H1 (cell line): ENCODE measurements around the gene ERC1. TPM values are rescaled to one million over a fixed set of nuclear protein-coding genes. Genes with fewer than 3 reads are reported as not detected.

Experiments
- CTCF ChIA-PET: fragments of 300-600 bp; sonication (Branson Sonifier 250); formaldehyde crosslinking; loops from one replicate; lab custom pipeline; 2021; ENCODE audit not compliant: partially characterized antibody; lab: Charles Lee
- POLR2A ChIA-PET: fragments of 300-600 bp; sonication (Branson Sonifier 250); formaldehyde crosslinking; loops from one replicate; lab custom pipeline; 2021; ENCODE audit warnings: inconsistent platforms; ENCODE audit not compliant: partially characterized antibody; lab: Charles Lee
- DNase-seq, 2 experiments: peaks; one replicate each; pipeline versions ENCODE4 v3.0.0 to v3.0.0-alpha.2; 2010 to 2022; ENCODE audit warnings: low spot score in 2 of 2, low read depth in 1 of 2, mixed read lengths in 1 of 2
- FAIRE-seq: peaks from 2 replicates; lab custom pipeline; 2011; peaks lifted over from hg19 to GRCh38; lab: Jason Lieb, UNC
- H2AFZ ChIP-seq: 2 replicates; pipeline ENCODE4 v1.8.1; 2012; ENCODE audit warnings: low read length, inconsistent platforms
- H2AK5ac ChIP-seq: 2 replicates; pipeline ENCODE4 v1.6.1; 2013; ENCODE audit warnings: low read depth, low read length
- H2BK120ac ChIP-seq: replicated peaks from 2 replicates; pipeline ENCODE3; 2013; ENCODE audit warnings: low read depth, low read length, inconsistent platforms
- H2BK12ac ChIP-seq: 2 replicates; pipeline ENCODE4 v1.6.1; 2013; ENCODE audit warnings: low read depth, low read length
- H2BK15ac ChIP-seq: 2 replicates; pipeline ENCODE4 v1.6.1; 2013; ENCODE audit warnings: low read length
- H2BK20ac ChIP-seq: 2 replicates; pipeline ENCODE4 v1.6.1; 2013; ENCODE audit warnings: low read length
- H2BK5ac ChIP-seq: 2 replicates; pipeline ENCODE4 v1.6.1; 2013; ENCODE audit warnings: low read depth, low read length
- H3K14ac ChIP-seq: 2 replicates; pipeline ENCODE4 v1.6.1; 2013; ENCODE audit warnings: inconsistent platforms; ENCODE audit not compliant: insufficient read length
- H3K18ac ChIP-seq: 2 replicates; pipeline ENCODE4 v1.6.1; 2013; ENCODE audit warnings: low read length; ENCODE audit errors: extremely low read depth
- H3K23ac ChIP-seq: 2 replicates; pipeline ENCODE4 v1.6.1; 2013; ENCODE audit warnings: inconsistent platforms; ENCODE audit not compliant: insufficient read length
- H3K23me2 ChIP-seq: 2 replicates; pipeline ENCODE4 v1.6.1; 2013; ENCODE audit warnings: low read depth, low read length
- H3K27ac ChIP-seq: 2 replicates; pipeline ENCODE4 v1.6.1; 2011; ENCODE audit warnings: low read depth, low read length, inconsistent platforms
- H3K27me3 ChIP-seq, 4 experiments: replicated peaks in 1 of 4; 1 replicate in 1 of 4; 2 replicates in 3 of 4; pipeline versions ENCODE4 v1.6.1 to v1.8.1; 2011 to 2013; ENCODE audit warnings: low read length in 3 of 4, mild to moderate bottlenecking in 3 of 4, inconsistent platforms in 2 of 4, mixed read lengths in 2 of 4, moderate library complexity in 1 of 4; ENCODE audit not compliant: control insufficient read depth in 3 of 4, insufficient read depth in 3 of 4; ENCODE audit errors: extremely low read depth in 1 of 4
- H3K36me3 ChIP-seq, 4 experiments: 2 replicates each; pipeline versions ENCODE4 v1.6.1 to v1.8.1; 2011 to 2013; ENCODE audit warnings: mild to moderate bottlenecking in 4 of 4, low read length in 3 of 4, moderate library complexity in 2 of 4, control low read depth in 1 of 4, inconsistent platforms in 1 of 4; ENCODE audit not compliant: insufficient read depth in 4 of 4, control insufficient read depth in 2 of 4
- H3K4ac ChIP-seq: replicated peaks from 2 replicates; pipeline ENCODE3; 2013; ENCODE audit warnings: low read length, low read depth, mixed read lengths, inconsistent platforms; ENCODE audit not compliant: insufficient read length
- H3K4me1 ChIP-seq, 4 experiments: replicated peaks in 1 of 4; 1 replicate in 1 of 4; 2 replicates in 3 of 4; pipeline versions ENCODE4 v1.6.1 to v1.8.1; 2011 to 2013; ENCODE audit warnings: low read length in 3 of 4, inconsistent platforms in 2 of 4, mixed read lengths in 1 of 4; ENCODE audit not compliant: insufficient read depth in 4 of 4, control insufficient read depth in 3 of 4
- H3K4me2 ChIP-seq, 2 experiments: 2 replicates each; pipeline versions ENCODE4 v1.6.1 to v1.8.1; 2011 to 2013; ENCODE audit warnings: low read depth in 2 of 2, low read length in 2 of 2, control low read depth in 1 of 2, inconsistent platforms in 1 of 2, mild to moderate bottlenecking in 1 of 2; ENCODE audit not compliant: insufficient read depth in 1 of 2
- H3K4me3 ChIP-seq, 4 experiments: fragments of 200-600, 300-600 bp in 1 of 4; sonication (generic), shearing (Covaris generic), sonication (Bioruptor Twin) in 1 of 4; 2 replicates each; pipeline versions ENCODE4 v1.5.1 to v1.8.1; 2011 to 2016; ENCODE audit warnings: low read length in 4 of 4, low read depth in 3 of 4, control low read depth in 2 of 4, inconsistent platforms in 2 of 4, mild to moderate bottlenecking in 2 of 4, mixed read lengths in 1 of 4, moderate library complexity in 1 of 4; ENCODE audit not compliant: insufficient read depth in 2 of 4; ENCODE audit errors: extremely low read depth in 1 of 4
- H3K56ac ChIP-seq: replicated peaks from 2 replicates; pipeline ENCODE3; 2013; ENCODE audit warnings: low read depth, mild to moderate bottlenecking, mixed read lengths, low read length, inconsistent platforms; ENCODE audit not compliant: insufficient read length
- H3K79me1 ChIP-seq: 2 replicates; pipeline ENCODE4 v1.6.1; 2013; ENCODE audit warnings: low read depth, low read length, control low read depth
- H3K79me2 ChIP-seq, 2 experiments: 2 replicates each; pipeline versions ENCODE4 v1.6.1 to v1.8.1; 2012 to 2013; ENCODE audit warnings: low read length in 2 of 2, mild to moderate bottlenecking in 2 of 2, inconsistent platforms in 1 of 2; ENCODE audit not compliant: insufficient read depth in 2 of 2, control insufficient read depth in 1 of 2
- H3K9ac ChIP-seq, 4 experiments: replicated peaks in 1 of 4; 1 replicate in 1 of 4; 2 replicates in 3 of 4; pipeline versions ENCODE4 v1.6.1 to v1.8.1; 2011 to 2013; ENCODE audit warnings: low read depth in 3 of 4, low read length in 3 of 4, control low read depth in 2 of 4, mild to moderate bottlenecking in 2 of 4, moderate library complexity in 2 of 4, inconsistent platforms in 1 of 4; ENCODE audit errors: extremely low read depth in 1 of 4
- H3K9me3 ChIP-seq, 2 experiments: 2 replicates each; pipeline versions ENCODE4 v1.6.1 to v1.8.1; 2012 to 2013; ENCODE audit warnings: mild to moderate bottlenecking in 2 of 2, moderate library complexity in 2 of 2, control low read depth in 1 of 2, inconsistent platforms in 1 of 2, low read depth in 1 of 2, low read length in 1 of 2, mixed read lengths in 1 of 2; ENCODE audit not compliant: insufficient read depth in 2 of 2
- H4K20me1 ChIP-seq, 2 experiments: replicated peaks in 1 of 2; 2 replicates each; pipeline versions ENCODE3 to v1.8.1; 2011 to 2013; ENCODE audit warnings: inconsistent platforms in 2 of 2, low read length in 2 of 2, mild to moderate bottlenecking in 1 of 2; ENCODE audit not compliant: insufficient read depth in 2 of 2, control insufficient read depth in 1 of 2
- H4K5ac ChIP-seq: 2 replicates; pipeline ENCODE4 v1.6.1; 2013; ENCODE audit warnings: low read length, low read depth, mixed read lengths, inconsistent platforms; ENCODE audit not compliant: insufficient read length
- H4K8ac ChIP-seq: 2 replicates; pipeline ENCODE4 v1.8.0; 2013; ENCODE audit warnings: mild to moderate bottlenecking, moderate library complexity, low read length, inconsistent platforms; ENCODE audit not compliant: insufficient read depth; ENCODE audit errors: extremely low read depth
- H4K91ac ChIP-seq: replicated peaks from 2 replicates; pipeline ENCODE3; 2013; ENCODE audit warnings: low read length, mixed read lengths, inconsistent platforms; ENCODE audit not compliant: insufficient read length
- CBX8 ChIP-seq: fragments of 300-800, 300-1000 bp; sonication (generic); IDR thresholded peaks from 2 replicates; pipeline ENCODE4 v1.7.1; 2016; ENCODE audit warnings: low read depth, low read length, borderline replicate concordance
- CTBP2 ChIP-seq: IDR thresholded peaks from 2 replicates; pipeline ENCODE4 v1.7.0; 2011; ENCODE audit warnings: borderline replicate concordance, mild to moderate bottlenecking, moderate library complexity, mixed read lengths, low read length; ENCODE audit not compliant: insufficient read depth, insufficient read length
- EZH2 ChIP-seq: fragments of 200-600 bp; sonication (generic); IDR thresholded peaks from 2 replicates; pipeline ENCODE4 v1.7.1; 2012; ENCODE audit warnings: low read depth, mild to moderate bottlenecking, moderate library complexity, low read length, inconsistent platforms; ENCODE audit not compliant: severe bottlenecking
- GTF2F1 ChIP-seq: IDR thresholded peaks from 2 replicates; pipeline ENCODE4 v1.6.1; 2012; ENCODE audit warnings: low read depth, low read length, improper control_type of control experiment, borderline replicate concordance
- HDAC2 ChIP-seq, 2 experiments: fragments of 300-600 bp in 1 of 2; sonication (generic) in 1 of 2; IDR thresholded peaks; 2 replicates each; pipeline ENCODE4 v1.6.1; 2011 to 2012; ENCODE audit warnings: low read depth in 2 of 2, low read length in 2 of 2, mild to moderate bottlenecking in 2 of 2, moderate library complexity in 2 of 2, borderline replicate concordance in 1 of 2, inconsistent platforms in 1 of 2
- KDM4A ChIP-seq: IDR thresholded peaks from one replicate; pipeline ENCODE4 v1.7.1; 2012; ENCODE audit warnings: low read depth, mild to moderate bottlenecking, moderate library complexity, low read length, inconsistent platforms; ENCODE audit not compliant: severe bottlenecking
- NANOG ChIP-seq: IDR thresholded peaks from 2 replicates; pipeline ENCODE4 v1.6.1; 2011; ENCODE audit warnings: low read length, low read depth, mild to moderate bottlenecking, inconsistent platforms; ENCODE audit not compliant: insufficient read depth, poor library complexity, severe bottlenecking
- RBBP5 ChIP-seq: IDR thresholded peaks from 2 replicates; pipeline ENCODE4 v1.7.1; 2012; ENCODE audit warnings: low read depth, mild to moderate bottlenecking, inconsistent platforms, low read length, moderate library complexity, borderline replicate concordance
- RNF2 ChIP-seq: fragments of 200-900, 300-1000 bp; sonication (generic); IDR thresholded peaks from 2 replicates; pipeline ENCODE4 v1.7.1; 2016; ENCODE audit warnings: borderline replicate concordance, low read depth, mild to moderate bottlenecking, antibody characterized with exemption, low read length; ENCODE audit not compliant: poor library complexity, severe bottlenecking; ENCODE audit errors: missing control alignments
- SRF ChIP-seq: IDR thresholded peaks from 2 replicates; pipeline ENCODE4 v1.6.1; 2011; ENCODE audit warnings: mild to moderate bottlenecking, low read depth, low read length, moderate library complexity
- SUZ12 ChIP-seq: fragments of 200-600 bp; sonication (generic); IDR thresholded peaks from 2 replicates; pipeline ENCODE4 v1.6.1; 2012; ENCODE audit warnings: mild to moderate bottlenecking, inconsistent platforms, low read length, moderate library complexity, mixed read lengths
- ZNF274 ChIP-seq: IDR thresholded peaks from 2 replicates; pipeline ENCODE4 v1.7.0; 2012; ENCODE audit warnings: low read length, borderline replicate concordance; ENCODE audit errors: extremely low read depth
- WGBS, 2 experiments: shearing (Covaris generic) in 1 of 2; methylation state at CpG; one replicate each; pipeline versions ENCODE4 v1.1.6 to v1.1.7; 2013 to 2015; ENCODE audit warnings: low lambda C conversion rate in 2 of 2, mixed read lengths in 2 of 2, inconsistent platforms in 1 of 2, low coverage in 1 of 2, missing lambda C conversion rate in 1 of 2; ENCODE audit not compliant: insufficient replicate concordance in 2 of 2, insufficient coverage in 1 of 2, insufficient read length in 1 of 2; ENCODE audit errors: extremely low coverage in 1 of 2, missing lambda C conversion rate in 1 of 2; 5-methylcytosine and 5-hydroxymethylcytosine counted together
- polyA plus RNA-seq, 7 experiments: library from polyadenylated mRNA; depleted of rRNA in 3 of 7; stranded (reverse) in 5 of 7; unstranded in 2 of 7; fragments of >200 nt in 5 of 7; fragments of 200-250 nt in 2 of 7; gene quantifications; 1 replicate in 5 of 7; 2 replicates in 1 of 7; 4 replicates in 1 of 7; pipeline versions ENCODE4 v1.2.1 to v1.2.3, GENCODE V29; 2011 to 2013; ENCODE audit warnings: missing spikeins in 2 of 7, mixed read lengths in 2 of 7
- total RNA-seq: library from RNA; stranded (reverse); fragmentation: NEBNext Ultra II Directional; extraction: Animal tissue kit (Norgen Biotek cat#: 25700); gene quantifications from 2 replicates; pipeline ENCODE4 v1.2.1, GENCODE V29; 2021

Gene ERC1
- total and polyA plus RNA-seq, 2 of the 8 experiments (the other 6 are each of a cell fraction or from before 2014, with no cell fraction given): 7.8 to 45.7 TPM

- Histone ChIP-seq H2BK12ac (no peak overlapping the region), H2BK5ac (no peak overlapping the region), H4K91ac (no peak overlapping the region), H3K9me3 (peaks cover 0 to 5% of the 10 kb centered on the region in 2 experiments; a peak in 1 of 4 replicates), H2BK20ac (no peak overlapping the region), H4K5ac (no peak overlapping the region), H3K14ac (no peak overlapping the region), H3K4ac (no peak overlapping the region), H2BK15ac (no peak overlapping the region), H3K18ac (no peak overlapping the region), H3K36me3 (no peaks in the 10 kb centered on the region), H3K23ac (no peak overlapping the region), H3K79me2 (no peaks in the 10 kb centered on the region), H3K56ac (no peak overlapping the region), H3K79me1 (no peaks in the 10 kb centered on the region), H2BK120ac (no peak overlapping the region), H3K27ac (no peak overlapping the region), H3K4me3 (no peak overlapping the region), H2AFZ (no peak overlapping the region), H4K8ac (no peak overlapping the region), H2AK5ac (no peak overlapping the region), H3K4me2 (no peak overlapping the region), H3K27me3 (no peaks in the 10 kb centered on the region), H3K23me2 (no peaks in the 10 kb centered on the region), H4K20me1 (no peaks in the 10 kb centered on the region), H3K4me1 (peaks cover 0 to 3% (median 0%) of the 10 kb centered on the region in 4 experiments; a peak in 1 of 7 replicates), H3K9ac (no peak overlapping the region)
- 92 to 100% methylated on average over 2 to 6 of the region's 6 CpGs for WGBS, 2 experiments
- ChIA-PET CTCF (no interaction called here), POLR2A (no interaction called here)
- no peak for FAIRE-seq
- DNase-seq: no peak
- TF ChIP-seq SUZ12 (no peak), RBBP5 (no peak), CBX8 (no peak), NANOG (no peak), HDAC2 (IDR thresholded peaks at IDR 0.05; ENCODE audit: borderline replicate concordance in 1 of 2, low read depth in 2 of 2, low read length in 2 of 2) (no peak), EZH2 (no peak), SRF (no peak), KDM4A (no peak), ZNF274 (no peak), GTF2F1 (no peak), CTBP2 (no peak), RNF2 (no peak)
Measured at GRCh38 chr12:1382151-1382550, 391.1 kb downstream of the ERC1 start.
